Chondrocyte (in vitro differentiated cells): ENCODE results near the gene CYBRD1. TPM values are rescaled to one million over a fixed set of nuclear protein-coding genes. Genes with fewer than 3 reads are reported as not detected.

Experiments used
- DNase-seq: peaks from one replicate; pipeline ENCODE4 v3.0.0; 2021; ENCODE audit warnings: mixed read lengths, low spot score
- H3K27ac Mint-ChIP-seq: one replicate; pipeline ENCODE4 v1.8.0; 2021; ENCODE audit warnings: mild to moderate bottlenecking, moderate library complexity, mixed read lengths; ENCODE audit not compliant: unreplicated experiment
- H3K27me3 Mint-ChIP-seq: 2 replicates; pipeline ENCODE4 v1.8.0; 2021; ENCODE audit warnings: low read depth, mixed read lengths
- H3K36me3 Mint-ChIP-seq: 2 replicates; pipeline ENCODE4 v1.8.0; 2021; ENCODE audit warnings: low read depth, mixed read lengths
- H3K4me1 Mint-ChIP-seq: 2 replicates; pipeline ENCODE4 v1.8.0; 2021; ENCODE audit warnings: low read depth, mild to moderate bottlenecking, mixed read lengths
- H3K4me3 Mint-ChIP-seq: one replicate; pipeline ENCODE4 v1.8.0; 2021; ENCODE audit warnings: mild to moderate bottlenecking, moderate library complexity, mixed read lengths; ENCODE audit not compliant: unreplicated experiment
- H3K9me3 Mint-ChIP-seq: 2 replicates; pipeline ENCODE4 v1.8.0; 2021; ENCODE audit warnings: low read depth, mixed read lengths
- total RNA-seq: library from RNA; stranded (reverse); gene quantifications from 3 replicates; pipeline ENCODE4 v1.2.1, GENCODE V29; 2021
- TF ChIP-seq, protein P1 (sequence below): fragments of 200-600 bp; sonication (generic); IDR thresholded peaks from 2 replicates; pipeline ENCODE4 v1.5.0; 2021; ENCODE audit warnings: antibody characterized with exemption, mild to moderate bottlenecking, moderate library complexity

The CYBRD1 gene
- total RNA-seq, 1 donor from 2014 or later: 84.5 TPM

GRCh38 chr2:171583566-171583965, 61.3 kb downstream of the CYBRD1 start:
- TF ChIP-seq, protein P1, sequence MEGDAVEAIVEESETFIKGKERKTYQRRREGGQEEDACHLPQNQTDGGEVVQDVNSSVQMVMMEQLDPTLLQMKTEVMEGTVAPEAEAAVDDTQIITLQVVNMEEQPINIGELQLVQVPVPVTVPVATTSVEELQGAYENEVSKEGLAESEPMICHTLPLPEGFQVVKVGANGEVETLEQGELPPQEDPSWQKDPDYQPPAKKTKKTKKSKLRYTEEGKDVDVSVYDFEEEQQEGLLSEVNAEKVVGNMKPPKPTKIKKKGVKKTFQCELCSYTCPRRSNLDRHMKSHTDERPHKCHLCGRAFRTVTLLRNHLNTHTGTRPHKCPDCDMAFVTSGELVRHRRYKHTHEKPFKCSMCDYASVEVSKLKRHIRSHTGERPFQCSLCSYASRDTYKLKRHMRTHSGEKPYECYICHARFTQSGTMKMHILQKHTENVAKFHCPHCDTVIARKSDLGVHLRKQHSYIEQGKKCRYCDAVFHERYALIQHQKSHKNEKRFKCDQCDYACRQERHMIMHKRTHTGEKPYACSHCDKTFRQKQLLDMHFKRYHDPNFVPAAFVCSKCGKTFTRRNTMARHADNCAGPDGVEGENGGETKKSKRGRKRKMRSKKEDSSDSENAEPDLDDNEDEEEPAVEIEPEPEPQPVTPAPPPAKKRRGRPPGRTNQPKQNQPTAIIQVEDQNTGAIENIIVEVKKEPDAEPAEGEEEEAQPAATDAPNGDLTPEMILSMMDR: no peak
- no peak for DNase-seq
- H3K27me3 Mint-ChIP-seq: no peaks in the 10 kb centered on the region
- no peak overlapping the region for H3K4me3 Mint-ChIP-seq
- no peak overlapping the region for H3K27ac Mint-ChIP-seq
- peaks cover 3% of the 10 kb centered on the region for H3K4me1 Mint-ChIP-seq
- H3K36me3 Mint-ChIP-seq: no peaks in the 10 kb centered on the region
- H3K9me3 Mint-ChIP-seq: peaks cover 6% of the 10 kb centered on the region

- Mint-ChIP-seq H3K4me3 (no peak overlapping the region), H3K4me1 (peaks cover 3% of the 10 kb centered on the region)
- TF ChIP-seq, protein P1: no peak
Measured at GRCh38 chr2:171584001-171584400, 61.7 kb downstream of the CYBRD1 start.

GRCh38 chr2:171587132-171587531, 64.9 kb downstream of the CYBRD1 start:
- peaks cover 9% of the 10 kb centered on the region for H3K9me3 Mint-ChIP-seq
- H3K4me3 Mint-ChIP-seq: no peak overlapping the region
- H3K4me1 Mint-ChIP-seq: peaks cover 6% of the 10 kb centered on the region
- TF ChIP-seq, protein P1: no peak
- DNase-seq: no peak
- no peak overlapping the region for H3K27ac Mint-ChIP-seq
- H3K36me3 Mint-ChIP-seq: no peaks in the 10 kb centered on the region
- H3K27me3 Mint-ChIP-seq: no peaks in the 10 kb centered on the region

More at GRCh38 chr2:171584001-171584400, 61.7 kb downstream of the CYBRD1 start:
- Mint-ChIP-seq H3K27ac (no peak overlapping the region), H3K27me3 (no peaks in the 10 kb centered on the region), H3K9me3 (peaks cover 6% of the 10 kb centered on the region), H3K36me3 (no peaks in the 10 kb centered on the region)
- no peak for DNase-seq

DNA sequence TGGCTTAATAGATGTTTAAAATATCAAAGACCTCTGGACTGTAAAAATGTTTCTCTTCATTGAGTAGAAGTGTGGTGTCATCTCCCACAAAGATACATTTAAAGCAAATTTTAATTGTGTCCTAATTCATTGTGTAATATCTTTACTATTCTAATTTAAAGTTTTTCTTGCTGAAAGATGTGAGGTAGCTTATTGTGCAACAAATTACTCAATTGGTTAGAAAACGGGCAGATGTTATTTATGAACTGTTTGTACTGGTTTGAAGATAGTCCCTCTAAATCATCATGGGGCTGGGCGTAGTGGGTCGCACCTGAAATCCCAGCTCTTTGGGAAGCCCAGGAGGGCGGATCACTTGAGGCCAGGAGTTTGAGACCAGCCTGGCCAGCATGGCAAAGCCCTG, 65.3 kb downstream of the CYBRD1 start:
- no peak overlapping the region for H3K27ac Mint-ChIP-seq
- DNase-seq: no peak
- no peaks in the 10 kb centered on the region for H3K27me3 Mint-ChIP-seq
- peaks cover 9% of the 10 kb centered on the region for H3K9me3 Mint-ChIP-seq
- no peak overlapping the region for H3K4me3 Mint-ChIP-seq
- H3K4me1 Mint-ChIP-seq: peaks cover 6% of the 10 kb centered on the region
- TF ChIP-seq, protein P1: no peak
- no peaks in the 10 kb centered on the region for H3K36me3 Mint-ChIP-seq

DNA sequence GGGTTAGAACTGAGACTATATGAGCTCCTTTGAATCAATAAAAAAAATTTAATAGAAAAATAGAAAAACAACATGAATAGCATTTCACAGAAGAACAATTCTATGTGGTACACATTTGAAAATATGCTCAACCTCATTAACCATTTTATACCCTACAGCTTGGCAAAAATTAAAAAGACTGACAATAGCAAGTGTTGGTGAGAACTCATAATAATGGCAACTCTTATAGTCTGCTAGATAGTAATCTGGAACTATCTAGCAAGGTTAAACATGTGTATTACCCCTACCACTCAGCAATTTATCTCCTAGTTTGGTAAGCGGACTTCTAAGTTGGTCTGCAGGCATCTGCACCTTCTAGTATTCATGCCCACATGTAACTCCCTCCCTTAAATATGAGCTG, 67.8 kb downstream of the CYBRD1 start:
- Mint-ChIP-seq H3K4me3 (no peak overlapping the region), H3K4me1 (peaks cover 3% of the 10 kb centered on the region), H3K27ac (no peak overlapping the region), H3K9me3 (peaks cover 8% of the 10 kb centered on the region), H3K27me3 (no peaks in the 10 kb centered on the region), H3K36me3 (no peaks in the 10 kb centered on the region)
- DNase-seq: no peak
- TF ChIP-seq, protein P1: no peak
